ENCODE data around the gene AGPAT1.
"Not testable (repeated sequence)": the region's sequence is repeated elsewhere in the genome, so short reads cannot be mapped to it uniquely, and the experiment has no call there.

The AGPAT1 gene

DNA sequence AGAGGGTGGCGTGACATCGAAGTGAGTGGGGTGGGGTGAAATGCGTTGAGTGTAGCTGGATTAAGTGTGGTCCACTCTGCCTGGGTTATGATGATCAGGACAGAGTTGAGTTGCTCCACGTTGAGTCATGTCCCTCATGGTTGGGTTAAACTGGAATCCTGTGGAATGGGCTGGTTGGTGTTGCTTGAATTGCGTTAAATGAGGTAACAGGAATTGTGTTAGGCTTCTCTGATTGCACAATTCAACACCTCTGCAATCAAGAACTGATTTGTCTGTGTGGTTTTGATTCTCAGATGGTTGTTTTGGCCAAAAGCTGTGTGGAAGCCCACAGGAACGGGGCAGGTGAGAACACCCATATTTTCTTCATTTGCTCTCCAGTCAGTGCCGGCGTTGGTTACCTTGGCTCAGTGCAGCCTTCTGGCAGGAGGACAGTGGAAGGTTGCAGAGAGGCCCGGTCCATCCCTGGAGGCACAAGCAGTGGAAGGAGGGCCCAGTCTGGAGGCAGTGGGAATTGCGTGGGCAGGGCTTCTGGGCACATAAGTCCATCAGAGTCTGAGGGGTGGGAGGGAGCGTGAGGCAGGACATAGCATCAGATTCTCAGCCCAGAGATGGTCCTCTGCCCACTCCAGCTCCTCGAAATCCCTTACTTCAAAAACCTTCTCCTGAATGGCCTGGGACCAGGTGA, 36.3 kb upstream of the AGPAT1 start:
- no peaks in the 10 kb centered on the region for H3K27me3 ChIP-seq (ENCODE audit: control insufficient read depth, insufficient read depth, low read length)
- H3K4me1 ChIP-seq (ENCODE audit: control insufficient read depth, insufficient read depth, low read length): no peaks in the 10 kb centered on the region
- no peak overlapping the region for H3K27ac ChIP-seq (ENCODE audit: low read depth, low read length)
- H3K9ac ChIP-seq (ENCODE audit: low read length): no peak overlapping the region
- no peak overlapping the region for H3K4me3 ChIP-seq (ENCODE audit: low read length)
- H3K36me3 ChIP-seq (ENCODE audit: control insufficient read depth, insufficient read depth, low read length): no peaks in the 10 kb centered on the region

GRCh38 chr6:32211432-32211831, 35.5 kb upstream of the AGPAT1 start:
- not testable (repeated sequence) for H3K4me3 ChIP-seq (ENCODE audit: low read length)

DNA sequence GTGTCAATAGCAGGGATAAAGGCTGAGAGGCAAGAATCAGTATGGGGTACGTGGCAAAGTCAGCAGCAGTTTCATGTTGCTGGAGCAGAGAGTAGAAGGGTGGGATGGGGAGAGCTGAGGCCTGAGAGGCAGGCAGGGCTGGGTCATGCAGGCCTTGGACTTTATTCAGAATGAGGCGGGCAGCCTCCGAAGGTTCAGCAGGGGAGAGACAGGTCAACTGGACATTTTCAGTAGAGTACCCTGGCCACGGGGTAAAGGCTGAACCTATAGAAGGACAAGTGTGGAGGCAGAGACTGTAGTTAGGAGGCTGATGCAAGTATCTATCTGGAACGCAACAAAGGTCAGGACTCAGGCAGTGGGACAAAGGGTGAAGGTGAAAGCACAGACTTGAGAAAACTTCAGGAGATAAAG, 34.3 kb upstream of the AGPAT1 start:
- Histone ChIP-seq H3K27ac (ENCODE audit: low read depth, low read length) (no peak overlapping the region), H3K9ac (ENCODE audit: low read length) (no peak overlapping the region), H3K27me3 (ENCODE audit: control insufficient read depth, insufficient read depth, low read length) (no peaks in the 10 kb centered on the region), H3K36me3 (ENCODE audit: control insufficient read depth, insufficient read depth, low read length) (no peaks in the 10 kb centered on the region), H3K4me3 (ENCODE audit: low read length) (no peak overlapping the region), H3K4me1 (ENCODE audit: control insufficient read depth, insufficient read depth, low read length) (no peaks in the 10 kb centered on the region)

More at GRCh38 chr6:32211432-32211831, 35.5 kb upstream of the AGPAT1 start:
- not testable (repeated sequence) for H3K9ac ChIP-seq (ENCODE audit: low read length); H3K4me1 ChIP-seq (ENCODE audit: control insufficient read depth, insufficient read depth, low read length); H3K36me3 ChIP-seq (ENCODE audit: control insufficient read depth, insufficient read depth, low read length); H3K27ac ChIP-seq (ENCODE audit: low read depth, low read length); H3K27me3 ChIP-seq (ENCODE audit: control insufficient read depth, insufficient read depth, low read length)

- no peaks in the 10 kb centered on the region for H3K4me1 ChIP-seq (ENCODE audit: control insufficient read depth, insufficient read depth, low read length)
- no peak overlapping the region for H3K27ac ChIP-seq (ENCODE audit: low read depth, low read length)
- no peaks in the 10 kb centered on the region for H3K36me3 ChIP-seq (ENCODE audit: control insufficient read depth, insufficient read depth, low read length)
- H3K9ac ChIP-seq (ENCODE audit: low read length): no peak overlapping the region
- no peaks in the 10 kb centered on the region for H3K27me3 ChIP-seq (ENCODE audit: control insufficient read depth, insufficient read depth, low read length)
- H3K4me3 ChIP-seq (ENCODE audit: low read length): no peak overlapping the region
Observed at GRCh38 chr6:32208996-32209395, 33.1 kb upstream of the AGPAT1 start.

GRCh38 chr6:32204268-32204715, 28.4 kb upstream of the AGPAT1 start:
- Histone ChIP-seq H3K4me1 (ENCODE audit: control insufficient read depth, insufficient read depth, low read length) (no peaks in the 10 kb centered on the region), H3K27ac (ENCODE audit: low read depth, low read length) (no peak overlapping the region), H3K4me3 (ENCODE audit: low read length) (no peak overlapping the region), H3K9ac (ENCODE audit: low read length) (no peak overlapping the region), H3K36me3 (ENCODE audit: control insufficient read depth, insufficient read depth, low read length) (no peaks in the 10 kb centered on the region), H3K27me3 (ENCODE audit: control insufficient read depth, insufficient read depth, low read length) (peaks cover 3% of the 10 kb centered on the region)

DNA sequence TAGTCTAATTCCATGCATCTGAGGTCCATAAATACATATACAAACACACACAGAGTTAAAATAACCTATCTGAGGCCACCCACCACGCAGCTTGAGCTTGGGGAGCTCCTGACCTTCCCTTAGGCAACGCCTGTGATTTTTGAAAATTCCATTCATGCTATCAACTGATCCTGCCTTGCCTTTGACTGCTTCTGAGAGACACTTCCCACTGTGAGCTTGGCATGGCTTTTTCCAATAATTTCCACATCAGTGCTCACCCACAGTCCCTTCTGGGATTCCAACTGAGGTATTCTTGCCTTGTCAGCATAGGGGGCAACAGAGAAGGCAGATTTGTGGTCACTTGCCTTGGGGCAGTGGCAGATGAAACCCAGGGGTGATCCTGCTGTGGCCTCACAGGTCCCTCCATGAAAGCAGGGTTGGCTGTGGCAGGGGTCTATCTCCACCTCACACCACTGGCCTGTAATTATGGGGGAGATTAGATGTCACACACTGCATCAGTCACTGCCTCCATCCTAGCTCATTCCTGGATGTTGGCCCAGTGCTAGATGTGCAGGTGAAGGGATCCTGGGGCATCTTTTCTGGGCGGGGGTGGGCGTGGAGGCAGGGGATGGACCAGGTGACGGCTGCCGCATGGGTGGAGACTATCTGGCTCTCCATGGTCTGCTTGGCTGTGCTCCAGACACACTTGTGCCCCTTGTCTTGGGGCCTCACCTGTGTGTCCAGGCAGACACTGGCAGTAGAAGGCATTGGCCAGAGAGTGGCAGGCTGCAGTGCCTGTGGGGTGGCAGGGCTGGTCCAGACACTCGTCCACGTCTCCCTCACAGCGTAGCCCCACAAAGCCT, 27.8 kb upstream of the AGPAT1 start:
- Histone ChIP-seq H3K4me3 (ENCODE audit: low read length) (no peak overlapping the region), H3K9ac (ENCODE audit: low read length) (no peak overlapping the region), H3K27ac (ENCODE audit: low read depth, low read length) (no peak overlapping the region), H3K36me3 (ENCODE audit: control insufficient read depth, insufficient read depth, low read length) (no peaks in the 10 kb centered on the region), H3K27me3 (ENCODE audit: control insufficient read depth, insufficient read depth, low read length) (peaks cover 3% of the 10 kb centered on the region), H3K4me1 (ENCODE audit: control insufficient read depth, insufficient read depth, low read length) (no peaks in the 10 kb centered on the region)

DNA sequence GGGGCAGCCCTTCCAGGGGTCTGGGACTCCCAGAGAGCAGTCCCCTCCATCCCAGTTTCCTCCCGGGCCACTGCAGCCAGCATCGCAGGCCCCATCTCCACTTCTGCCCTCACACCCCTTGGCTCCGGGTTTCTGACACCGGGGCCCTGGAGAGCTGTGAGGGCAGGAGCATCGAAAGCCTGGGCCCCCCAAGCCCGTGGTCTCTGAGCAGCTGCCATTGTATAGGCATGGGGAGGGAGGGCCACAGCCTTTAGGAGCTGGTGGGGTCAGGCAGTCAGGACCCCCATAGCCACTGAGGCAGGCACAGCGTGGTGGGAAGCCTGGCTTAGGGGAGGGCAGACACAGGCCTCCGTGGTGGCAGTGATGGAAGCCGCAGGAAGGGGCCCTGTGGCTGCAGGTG, 26.3 kb upstream of the AGPAT1 start:
- Histone ChIP-seq H3K36me3 (ENCODE audit: control insufficient read depth, insufficient read depth, low read length) (no peaks in the 10 kb centered on the region), H3K27ac (ENCODE audit: low read depth, low read length) (no peak overlapping the region), H3K27me3 (ENCODE audit: control insufficient read depth, insufficient read depth, low read length) (peaks cover 3% of the 10 kb centered on the region), H3K4me1 (ENCODE audit: control insufficient read depth, insufficient read depth, low read length) (no peaks in the 10 kb centered on the region), H3K4me3 (ENCODE audit: low read length) (no peak overlapping the region), H3K9ac (ENCODE audit: low read length) (no peak overlapping the region)

DNA sequence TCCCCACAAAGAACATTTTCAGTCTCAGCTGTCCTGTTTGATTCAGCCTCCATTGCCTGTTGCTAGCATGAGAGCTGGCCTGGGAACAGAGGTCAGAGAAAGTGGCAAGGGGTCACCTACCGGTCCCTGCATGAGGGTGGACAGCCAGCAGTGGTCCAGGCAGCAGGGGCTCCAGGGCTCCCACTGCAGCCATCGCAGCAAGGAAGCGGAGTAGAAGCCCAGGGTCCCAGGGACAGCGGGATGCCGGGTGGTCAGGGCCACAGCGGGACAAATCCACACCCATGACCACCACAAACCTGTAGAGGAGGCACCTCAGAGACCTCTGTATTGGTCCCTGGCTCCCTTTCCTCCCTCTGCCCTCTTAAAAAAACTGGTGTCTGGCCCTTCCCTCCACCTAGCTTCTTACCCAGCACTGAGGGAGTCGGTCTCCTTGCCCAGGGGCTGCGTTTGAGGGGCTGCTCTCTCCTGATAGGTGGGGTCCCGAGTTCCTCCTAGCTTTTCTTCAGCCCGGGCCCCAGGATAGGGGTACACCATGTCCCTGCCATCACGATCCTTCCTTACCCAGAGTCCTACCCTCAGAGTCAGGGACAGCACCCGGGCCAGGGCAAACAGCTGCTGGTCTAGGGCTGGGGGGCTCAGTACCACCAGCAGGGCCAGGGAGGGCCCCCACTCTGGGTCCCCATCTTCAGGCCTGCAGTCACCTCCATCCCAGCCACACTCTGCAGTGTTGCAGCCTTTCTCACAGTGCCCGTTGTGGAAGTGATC, 25.0 kb upstream of the AGPAT1 start:
- no peak overlapping the region for H3K9ac ChIP-seq (ENCODE audit: low read length)
- no peak overlapping the region for H3K4me3 ChIP-seq (ENCODE audit: low read length)
- H3K4me1 ChIP-seq (ENCODE audit: control insufficient read depth, insufficient read depth, low read length): peaks cover 4% of the 10 kb centered on the region
- H3K27ac ChIP-seq (ENCODE audit: low read depth, low read length): no peak overlapping the region
- no peaks in the 10 kb centered on the region for H3K36me3 ChIP-seq (ENCODE audit: control insufficient read depth, insufficient read depth, low read length)
- peaks cover 3% of the 10 kb centered on the region for H3K27me3 ChIP-seq (ENCODE audit: control insufficient read depth, insufficient read depth, low read length)

DNA sequence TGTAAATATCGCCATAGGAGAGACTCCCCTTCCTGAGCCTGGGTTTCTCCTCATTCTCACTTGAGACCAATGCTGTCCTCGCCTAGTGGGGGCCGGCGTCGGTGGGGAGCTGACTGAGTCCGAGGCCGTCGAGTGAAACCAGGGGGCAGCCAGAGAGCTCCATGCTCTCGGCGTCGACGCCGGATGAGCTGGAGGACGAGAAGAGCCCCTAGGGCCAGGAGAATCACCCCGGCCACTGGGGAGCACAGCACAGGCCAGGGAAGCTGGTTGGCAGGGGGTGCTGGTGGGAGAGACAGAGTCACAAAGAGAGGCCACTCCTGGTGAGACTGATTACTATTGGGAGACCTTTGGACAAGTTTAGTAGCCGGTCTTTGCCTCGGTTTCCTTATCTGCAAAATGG, 23.0 kb upstream of the AGPAT1 start:
- H3K9ac ChIP-seq (ENCODE audit: low read length): no peak overlapping the region
- no peak overlapping the region for H3K27ac ChIP-seq (ENCODE audit: low read depth, low read length)
- H3K27me3 ChIP-seq (ENCODE audit: control insufficient read depth, insufficient read depth, low read length): peaks cover 3% of the 10 kb centered on the region
- H3K4me3 ChIP-seq (ENCODE audit: low read length): no peak overlapping the region
- no peaks in the 10 kb centered on the region for H3K36me3 ChIP-seq (ENCODE audit: control insufficient read depth, insufficient read depth, low read length)
- H3K4me1 ChIP-seq (ENCODE audit: control insufficient read depth, insufficient read depth, low read length): peaks cover 11% of the 10 kb centered on the region

DNA sequence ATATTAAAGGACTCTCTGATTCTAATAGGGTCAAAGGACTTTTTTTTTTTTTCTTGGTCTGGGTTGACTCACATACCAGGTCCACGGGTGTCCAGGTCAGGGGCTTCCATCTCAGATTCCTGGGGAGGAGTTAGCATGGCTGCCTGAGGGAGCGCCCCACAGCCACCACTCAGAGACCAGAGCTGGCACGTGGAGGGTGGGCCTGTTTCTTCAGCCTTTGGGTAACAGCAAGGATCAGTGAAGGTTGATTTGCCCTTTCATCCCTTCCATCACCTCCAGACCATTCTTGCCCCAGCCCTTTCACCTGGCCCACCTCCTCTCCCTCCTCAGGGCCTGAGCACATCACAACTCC, 22.4 kb upstream of the AGPAT1 start:
- peaks cover 11% of the 10 kb centered on the region for H3K4me1 ChIP-seq (ENCODE audit: control insufficient read depth, insufficient read depth, low read length)
- no peak overlapping the region for H3K27ac ChIP-seq (ENCODE audit: low read depth, low read length)
- no peak overlapping the region for H3K9ac ChIP-seq (ENCODE audit: low read length)
- H3K36me3 ChIP-seq (ENCODE audit: control insufficient read depth, insufficient read depth, low read length): no peaks in the 10 kb centered on the region
- H3K4me3 ChIP-seq (ENCODE audit: low read length): no peak overlapping the region
- peaks cover 3% of the 10 kb centered on the region for H3K27me3 ChIP-seq (ENCODE audit: control insufficient read depth, insufficient read depth, low read length)

GRCh38 chr6:32196682-32197616, 21.1 kb upstream of the AGPAT1 start:
- H3K27me3 ChIP-seq (ENCODE audit: control insufficient read depth, insufficient read depth, low read length): peaks cover 3% of the 10 kb centered on the region
- peaks cover 11% of the 10 kb centered on the region for H3K4me1 ChIP-seq (ENCODE audit: control insufficient read depth, insufficient read depth, low read length)
- H3K9ac ChIP-seq (ENCODE audit: low read length): peak overlapping the region; percentile 100
- peak overlapping the region; percentile 99 for H3K27ac ChIP-seq (ENCODE audit: low read depth, low read length)
- H3K36me3 ChIP-seq (ENCODE audit: control insufficient read depth, insufficient read depth, low read length): no peaks in the 10 kb centered on the region
- H3K4me3 ChIP-seq (ENCODE audit: low read length): peak overlapping the region; percentile 96
